ENCODE data around the gene MMS22L. TPM values are rescaled to one million over a fixed set of nuclear protein-coding genes. Genes with fewer than 3 reads are reported as not detected.

Gene MMS22L, protein sequence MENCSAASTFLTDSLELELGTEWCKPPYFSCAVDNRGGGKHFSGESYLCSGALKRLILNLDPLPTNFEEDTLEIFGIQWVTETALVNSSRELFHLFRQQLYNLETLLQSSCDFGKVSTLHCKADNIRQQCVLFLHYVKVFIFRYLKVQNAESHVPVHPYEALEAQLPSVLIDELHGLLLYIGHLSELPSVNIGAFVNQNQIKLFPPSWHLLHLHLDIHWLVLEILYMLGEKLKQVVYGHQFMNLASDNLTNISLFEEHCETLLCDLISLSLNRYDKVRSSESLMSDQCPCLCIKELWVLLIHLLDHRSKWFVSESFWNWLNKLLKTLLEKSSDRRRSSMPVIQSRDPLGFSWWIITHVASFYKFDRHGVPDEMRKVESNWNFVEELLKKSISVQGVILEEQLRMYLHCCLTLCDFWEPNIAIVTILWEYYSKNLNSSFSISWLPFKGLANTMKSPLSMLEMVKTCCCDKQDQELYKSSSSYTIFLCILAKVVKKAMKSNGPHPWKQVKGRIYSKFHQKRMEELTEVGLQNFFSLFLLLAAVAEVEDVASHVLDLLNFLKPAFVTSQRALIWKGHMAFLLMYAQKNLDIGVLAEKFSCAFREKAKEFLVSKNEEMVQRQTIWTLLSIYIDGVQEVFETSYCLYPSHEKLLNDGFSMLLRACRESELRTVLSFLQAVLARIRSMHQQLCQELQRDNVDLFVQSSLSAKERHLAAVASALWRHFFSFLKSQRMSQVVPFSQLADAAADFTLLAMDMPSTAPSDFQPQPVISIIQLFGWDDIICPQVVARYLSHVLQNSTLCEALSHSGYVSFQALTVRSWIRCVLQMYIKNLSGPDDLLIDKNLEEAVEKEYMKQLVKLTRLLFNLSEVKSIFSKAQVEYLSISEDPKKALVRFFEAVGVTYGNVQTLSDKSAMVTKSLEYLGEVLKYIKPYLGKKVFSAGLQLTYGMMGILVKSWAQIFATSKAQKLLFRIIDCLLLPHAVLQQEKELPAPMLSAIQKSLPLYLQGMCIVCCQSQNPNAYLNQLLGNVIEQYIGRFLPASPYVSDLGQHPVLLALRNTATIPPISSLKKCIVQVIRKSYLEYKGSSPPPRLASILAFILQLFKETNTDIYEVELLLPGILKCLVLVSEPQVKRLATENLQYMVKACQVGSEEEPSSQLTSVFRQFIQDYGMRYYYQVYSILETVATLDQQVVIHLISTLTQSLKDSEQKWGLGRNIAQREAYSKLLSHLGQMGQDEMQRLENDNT
- total RNA-seq: 17.0 and 40.2 TPM in 2 replicates

DNA sequence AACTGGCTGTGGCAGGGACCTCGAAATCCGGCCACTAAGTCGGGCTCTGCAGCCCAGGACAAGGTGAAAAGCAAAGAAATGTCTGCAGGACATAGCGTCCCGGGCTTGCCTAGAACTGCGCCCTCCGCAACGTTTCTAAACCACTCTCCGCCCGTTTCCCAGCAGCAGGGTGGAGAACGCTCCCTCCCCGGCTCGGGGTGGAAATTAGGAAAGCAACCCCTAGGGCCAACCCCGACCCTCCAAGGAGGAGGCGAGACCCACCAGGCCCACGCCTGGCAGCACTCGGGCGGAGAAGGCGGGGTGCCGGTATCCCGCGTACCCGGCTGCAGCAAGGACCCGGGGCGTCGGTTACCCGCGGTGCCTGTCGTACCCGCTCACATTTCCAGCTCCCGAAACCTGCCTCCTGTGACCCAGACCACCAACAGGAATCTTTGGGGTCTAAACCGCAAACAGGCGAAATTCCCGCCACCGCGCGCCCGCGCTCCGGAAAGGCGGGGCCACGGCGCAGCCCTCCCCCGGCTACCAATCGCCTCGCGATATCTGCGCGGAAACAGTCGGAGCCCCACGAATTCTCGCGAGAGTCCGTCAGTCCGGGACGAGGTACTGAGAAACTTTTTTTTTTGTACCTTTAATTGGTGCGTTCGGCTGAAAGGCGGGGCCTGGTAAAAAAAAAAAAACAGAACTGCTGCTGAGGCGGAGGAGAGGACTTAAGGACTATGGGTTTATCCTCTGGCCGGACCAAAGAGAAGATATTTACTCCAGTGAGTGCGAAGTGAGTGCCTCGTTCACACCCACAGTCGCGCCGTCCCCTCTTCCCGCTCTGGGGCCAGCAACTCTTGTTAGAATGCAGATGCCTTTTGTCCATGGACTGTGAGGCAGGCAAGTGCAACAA, at the start of gene MMS22L:
MMS22L (minus strand) TSS at position 491 of the 892 bp plus-strand sequence. CDS start 739 bp downstream, outside the sequence.

All from uterine smooth muscle cell (primary cell).